Activated CD4-positive, alpha-beta T cell treated with anti-CD3 and anti-CD28 coated beads, Interleukin-10, Interleukin-2, amounts not matched to agents 100 ng/mL and 50 ng/mL, durations not matched to agents 16 hours and 8 hours (primary cell): ENCODE data around the gene TMOD4.
"Not testable (repeated sequence)": the region's sequence is repeated elsewhere in the genome, so short reads cannot be mapped to it uniquely, and the experiment has no call there.

Experiments used
- DNase-seq: peaks from one replicate; pipeline ENCODE4 v3.0.0-alpha.2; 2020

The TMOD4 gene

GRCh38 chr1:151175863-151176262 lies at the start of gene TMOD4:
Gene TMOD4, minus strand, starts transcription at chr1:151175981. Its CDS starts 1,106 bp downstream, at chr1:151174875.
- DNase-seq: no peak

DNA sequence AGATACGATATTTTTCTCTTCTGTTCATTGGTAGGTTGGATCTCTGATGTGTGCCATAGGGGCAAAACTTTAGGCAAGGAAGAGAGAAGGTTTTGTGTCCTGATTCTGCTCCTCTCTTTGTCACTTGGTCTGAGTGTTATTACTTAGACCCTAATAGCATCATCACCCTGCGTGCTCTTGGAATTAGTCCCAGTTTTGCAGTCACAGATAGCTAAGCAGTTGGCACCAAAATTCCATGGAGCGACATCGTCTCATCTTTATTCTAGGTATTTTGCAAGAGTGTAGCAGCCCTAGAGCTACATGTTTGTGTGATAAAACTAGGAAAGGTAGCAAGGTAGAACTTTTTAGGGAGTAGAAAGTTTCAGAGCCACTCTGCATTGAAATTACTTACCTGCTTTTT lies 46.3 kb upstream of the TMOD4 start:
- no peak for DNase-seq

DNA sequence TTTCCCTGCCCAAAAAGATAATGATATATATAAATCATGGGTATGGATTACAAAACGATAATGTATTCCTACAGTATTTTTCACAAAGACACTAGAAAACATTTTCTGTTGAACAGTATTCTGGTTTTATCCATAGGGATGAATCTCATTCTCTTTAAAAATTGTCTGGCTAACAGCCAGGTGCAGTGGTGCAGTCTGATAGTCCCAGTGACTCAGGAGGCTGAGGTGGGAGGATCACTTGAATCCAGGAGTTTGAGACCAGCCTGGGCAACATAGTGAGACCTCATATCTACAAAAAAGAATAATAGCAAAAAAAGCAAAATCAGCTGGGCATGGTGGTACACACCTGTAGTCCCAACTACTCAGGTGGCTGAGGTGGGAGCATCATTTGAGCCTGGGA lies 45.8 kb upstream of the TMOD4 start:
- DNase-seq: no peak

DNA sequence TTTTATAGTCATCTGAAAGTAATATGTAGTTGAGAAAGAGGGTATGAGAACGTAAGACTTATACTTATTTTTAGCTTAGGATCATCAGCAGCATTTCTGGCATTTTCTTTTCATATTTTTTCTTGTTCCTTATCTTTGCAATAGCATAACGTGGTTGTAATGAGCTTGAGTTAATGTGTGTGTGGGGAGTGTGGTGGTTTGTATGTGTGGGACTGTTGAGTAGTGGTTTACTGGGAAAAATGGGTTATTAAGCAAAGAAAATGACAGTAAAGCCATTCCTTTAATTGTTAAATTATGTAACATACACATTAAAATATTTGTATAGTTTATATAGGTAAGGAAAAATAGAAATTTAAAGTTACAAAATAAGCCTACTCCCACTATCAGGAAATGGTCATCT lies 37.8 kb upstream of the TMOD4 start:
- no peak for DNase-seq

- peak; percentile 35 for DNase-seq
Observed at GRCh38 chr1:151211972-151212705, 36.4 kb upstream of the TMOD4 start.

DNA sequence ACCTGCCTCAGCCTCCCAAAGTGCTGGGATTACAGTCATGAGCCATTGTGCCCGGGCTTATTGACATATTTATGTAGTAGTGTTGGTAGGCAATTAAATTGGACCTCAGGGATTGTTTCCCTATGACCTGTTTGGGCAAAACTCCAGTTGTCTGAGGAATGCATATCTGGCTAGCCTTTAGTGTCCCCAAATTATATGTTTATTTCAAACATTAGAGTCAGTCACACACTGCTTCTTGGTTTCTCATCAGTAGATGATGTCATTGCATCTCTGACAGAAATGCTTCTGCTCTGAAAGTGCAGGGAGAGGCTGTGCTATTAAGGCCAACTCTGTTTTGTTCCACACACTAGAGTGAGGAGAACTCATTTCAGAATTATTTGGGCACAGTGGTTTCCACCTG lies 35.0 kb upstream of the TMOD4 start:
- DNase-seq: no peak

- DNase-seq: not testable (repeated sequence)
Observed at GRCh38 chr1:151205381-151205965, 29.7 kb upstream of the TMOD4 start.

GRCh38 chr1:151199873-151200581 lies 24.2 kb upstream of the TMOD4 start:
- peak; percentile 40 for DNase-seq

DNA sequence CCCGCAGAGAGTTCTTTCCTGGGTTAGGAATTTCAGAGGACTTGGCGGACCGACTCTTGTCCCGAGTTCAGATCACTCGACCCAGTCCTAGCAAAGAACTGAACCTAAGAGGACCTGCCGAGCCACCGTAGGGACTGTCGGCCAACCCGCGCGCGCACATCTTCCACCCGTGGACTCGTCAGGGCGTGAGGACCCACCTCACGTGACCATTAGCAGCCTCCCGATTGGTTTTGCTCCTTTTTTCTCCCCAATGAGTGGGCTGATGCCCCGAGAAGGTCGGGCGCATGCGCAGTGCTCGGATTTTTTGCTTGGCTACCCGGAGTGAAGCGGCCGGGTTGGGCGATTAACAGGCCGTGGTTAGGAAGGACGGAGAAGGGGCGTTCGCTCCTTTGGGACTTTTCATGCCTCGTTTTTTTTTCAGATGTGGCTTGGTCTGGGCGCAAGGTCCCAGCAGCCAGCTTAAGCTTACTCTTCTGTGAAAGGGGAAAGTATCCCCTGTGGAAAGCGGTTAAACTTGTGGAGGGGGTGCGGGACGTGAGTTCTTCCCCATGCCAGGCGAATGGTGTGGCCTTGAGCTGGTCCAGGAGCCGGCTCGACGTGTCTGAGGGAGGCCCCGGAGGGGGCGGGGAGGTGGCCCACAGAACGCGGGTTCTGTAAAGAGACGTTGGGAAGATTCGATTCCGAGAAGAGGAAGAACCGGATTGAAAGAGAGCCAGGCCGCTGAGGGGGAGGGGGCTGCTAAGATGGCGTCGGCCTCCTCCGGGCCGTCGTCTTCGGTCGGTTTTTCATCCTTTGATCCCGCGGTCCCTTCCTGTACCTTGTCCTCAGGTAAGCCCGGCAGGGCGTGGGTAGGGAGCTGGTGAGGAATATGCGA lies 22.7 kb upstream of the TMOD4 start, which contains the start of gene PIP5K1A:
TSS of gene PIP5K1A (plus strand) at position 299 of the 874 bp plus-strand sequence. CDS start at position 744, 445 bp downstream.
- DNase-seq: peak; percentile 99

DNA sequence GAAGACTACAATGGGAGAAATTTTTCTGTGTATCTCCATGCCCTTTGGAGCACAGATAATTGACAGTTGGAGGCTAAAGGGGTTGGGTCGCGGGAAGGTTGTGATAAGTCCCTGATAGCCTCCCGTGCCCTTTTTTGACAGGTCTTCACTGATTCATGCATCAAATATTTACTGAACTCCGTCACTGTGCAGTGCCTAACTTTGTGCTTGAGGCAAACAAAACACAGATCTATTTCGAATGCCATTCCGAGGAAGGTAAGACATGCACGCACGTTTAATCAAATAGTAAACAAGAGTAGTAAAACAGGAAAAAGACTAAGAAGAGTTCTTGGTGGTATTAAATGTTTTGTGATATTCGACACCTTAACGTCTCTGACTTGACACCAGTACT lies 22.1 kb upstream of the TMOD4 start:
- no peak for DNase-seq

GRCh38 chr1:151196292-151196800 lies 20.6 kb upstream of the TMOD4 start:
- DNase-seq: peak; percentile 77

DNA sequence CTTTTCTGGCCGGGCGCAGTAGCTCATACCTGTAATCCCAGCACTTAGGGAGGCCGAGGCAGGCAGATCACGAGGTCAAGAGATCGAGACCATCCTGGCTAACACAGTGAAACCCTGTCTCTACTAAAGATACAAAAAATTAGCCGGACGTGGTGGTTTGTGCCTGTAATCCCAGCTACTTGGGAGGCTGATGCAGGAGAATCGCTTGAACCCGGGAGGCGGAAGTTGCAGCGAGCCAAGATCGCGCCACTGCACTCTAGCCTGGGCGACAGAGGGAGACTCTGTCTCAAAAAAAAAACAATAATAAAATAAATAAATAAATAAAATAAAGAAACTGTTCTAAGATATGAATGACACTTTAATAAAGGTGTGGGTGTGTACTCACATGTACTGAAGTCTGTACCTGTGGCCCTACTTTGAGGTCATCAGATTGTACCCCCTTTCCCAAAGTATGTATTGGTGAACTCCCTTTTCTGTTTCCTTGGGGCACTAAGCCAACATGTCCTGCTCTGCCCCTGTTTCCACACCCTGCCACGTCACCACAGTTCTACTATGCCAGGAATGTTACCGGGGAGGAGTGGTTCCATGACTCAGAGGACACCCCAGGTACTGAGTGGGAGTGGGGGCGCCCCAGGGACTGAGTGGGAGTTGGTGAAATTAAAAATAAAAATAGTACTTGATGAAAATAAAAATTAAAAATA lies 19.3 kb upstream of the TMOD4 start:
- not testable (repeated sequence) for DNase-seq

GRCh38 chr1:151193856-151194255 lies 18.1 kb upstream of the TMOD4 start:
- DNase-seq: no peak

DNA sequence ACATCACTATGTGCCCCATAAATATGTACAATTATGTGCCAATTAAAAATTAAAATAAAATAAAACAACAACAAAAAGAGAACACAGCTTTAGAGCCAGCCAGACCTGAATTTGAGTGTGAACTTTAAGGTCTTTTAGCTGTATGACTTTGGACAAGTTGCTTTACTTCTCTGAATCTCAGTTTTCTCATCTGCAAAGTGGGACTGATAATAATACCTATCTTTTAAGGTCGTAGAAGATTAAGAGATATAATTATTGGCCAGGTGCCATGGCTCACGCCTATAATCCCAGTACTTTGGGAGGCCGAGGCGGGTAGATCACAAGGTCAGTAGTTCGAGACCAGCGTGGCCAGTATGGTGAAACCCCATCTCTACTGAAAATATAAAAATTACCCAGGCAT lies 17.5 kb upstream of the TMOD4 start:
- no peak for DNase-seq

- DNase-seq: no peak
Observed at GRCh38 chr1:151192047-151192446, 16.3 kb upstream of the TMOD4 start.

DNA sequence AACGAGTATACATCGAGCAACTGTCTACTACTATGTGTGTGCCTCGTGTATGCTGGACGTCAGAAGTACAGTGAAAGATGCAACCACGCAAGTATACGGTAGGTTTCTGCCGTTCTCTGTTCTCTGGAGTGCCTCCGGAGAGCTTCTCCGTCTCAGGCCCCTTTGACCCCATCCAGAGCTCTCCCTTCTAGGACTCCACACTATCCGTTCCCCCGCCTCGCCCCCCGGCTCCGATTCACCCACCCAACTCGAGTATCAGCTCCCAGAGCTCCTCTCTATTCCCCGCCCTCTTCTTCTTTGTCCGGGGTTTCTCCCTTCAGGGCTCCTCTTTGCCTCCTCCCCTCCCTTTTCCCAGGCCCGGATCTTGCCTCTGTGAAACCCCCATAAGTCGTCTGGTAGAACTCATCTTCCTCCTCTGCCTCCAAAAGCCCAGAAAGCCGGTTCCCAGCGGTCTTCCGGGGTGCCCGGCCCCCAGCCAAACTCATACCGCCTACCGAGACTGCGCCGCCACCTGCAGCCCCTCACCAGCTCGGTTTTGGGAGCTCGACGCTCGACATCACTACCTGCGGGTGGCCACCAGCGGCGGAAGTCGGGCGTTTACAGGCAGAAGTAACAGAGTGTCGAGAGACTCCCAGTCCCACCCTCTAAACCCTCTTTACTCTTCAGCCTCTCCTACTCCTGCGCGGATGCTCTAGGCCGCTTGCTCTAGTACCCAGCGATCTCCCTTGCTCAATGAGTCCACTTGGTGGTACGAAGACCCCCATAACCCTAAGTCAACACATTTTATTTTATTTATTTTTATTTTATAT lies 14.1 kb upstream of the TMOD4 start, which contains the start of gene VPS72:
TSS of gene VPS72 (minus strand) at position 561 of the 809 bp plus-strand sequence. CDS start at position 485, 76 bp downstream.
- DNase-seq: peak; percentile 93

DNA sequence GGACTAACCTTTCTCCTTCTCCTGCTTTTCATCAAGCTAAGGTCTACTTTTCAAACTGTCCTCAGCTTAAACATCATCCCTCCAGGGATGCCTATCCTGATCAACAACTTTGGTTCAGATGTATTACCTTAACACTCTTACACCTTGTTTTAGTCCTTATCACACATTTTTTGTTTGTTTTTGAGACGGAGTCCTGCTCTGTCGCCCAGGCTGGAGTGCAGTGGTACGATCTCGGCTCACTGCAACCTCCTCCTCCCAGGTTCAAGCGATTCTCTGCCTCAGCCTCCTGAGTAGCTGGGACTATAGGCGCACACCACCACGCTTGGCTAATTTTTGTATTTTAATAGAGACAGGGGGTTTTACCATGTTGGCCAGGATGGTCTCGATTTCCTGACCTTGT lies 12.9 kb upstream of the TMOD4 start:
- DNase-seq: not testable (repeated sequence)

DNA sequence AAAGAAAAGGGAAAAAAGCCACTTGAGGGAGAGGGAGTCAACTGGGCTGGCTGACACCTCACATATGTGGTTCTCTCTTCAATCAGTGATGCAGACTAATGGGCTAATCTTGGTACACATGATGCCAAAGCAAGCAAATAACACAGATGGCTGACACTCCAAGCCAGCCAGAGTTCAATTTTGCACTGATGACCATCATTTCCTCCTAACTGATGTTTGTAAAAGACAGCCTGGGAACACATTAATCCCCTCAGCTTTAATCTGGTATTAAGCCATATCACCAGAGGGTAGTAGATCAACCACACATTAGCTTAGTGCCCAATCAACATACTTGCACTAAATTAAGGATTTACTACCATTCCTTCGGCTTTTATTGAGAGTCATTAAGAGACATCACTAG lies 11.4 kb upstream of the TMOD4 start:
- no peak for DNase-seq

DNA sequence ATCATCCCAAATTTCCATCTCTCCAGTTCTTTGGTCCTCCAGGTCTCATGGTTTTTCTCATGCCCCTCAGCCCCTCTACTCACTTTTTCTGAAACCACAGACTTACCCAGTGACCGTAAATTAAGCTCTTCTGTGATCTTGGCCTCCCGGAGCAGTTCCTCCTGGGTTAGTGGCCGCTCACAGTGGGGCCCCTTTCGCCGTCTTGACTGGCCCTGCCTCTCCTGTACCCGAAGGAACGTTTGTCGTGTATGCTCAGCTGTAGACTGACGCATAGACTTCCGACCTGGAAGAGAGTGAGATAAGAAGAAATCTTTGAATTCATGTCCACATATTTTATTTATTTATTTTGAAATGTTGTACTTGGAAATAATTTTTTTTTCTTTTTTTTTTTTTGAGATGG lies 8.4 kb upstream of the TMOD4 start:
- DNase-seq: no peak

DNA sequence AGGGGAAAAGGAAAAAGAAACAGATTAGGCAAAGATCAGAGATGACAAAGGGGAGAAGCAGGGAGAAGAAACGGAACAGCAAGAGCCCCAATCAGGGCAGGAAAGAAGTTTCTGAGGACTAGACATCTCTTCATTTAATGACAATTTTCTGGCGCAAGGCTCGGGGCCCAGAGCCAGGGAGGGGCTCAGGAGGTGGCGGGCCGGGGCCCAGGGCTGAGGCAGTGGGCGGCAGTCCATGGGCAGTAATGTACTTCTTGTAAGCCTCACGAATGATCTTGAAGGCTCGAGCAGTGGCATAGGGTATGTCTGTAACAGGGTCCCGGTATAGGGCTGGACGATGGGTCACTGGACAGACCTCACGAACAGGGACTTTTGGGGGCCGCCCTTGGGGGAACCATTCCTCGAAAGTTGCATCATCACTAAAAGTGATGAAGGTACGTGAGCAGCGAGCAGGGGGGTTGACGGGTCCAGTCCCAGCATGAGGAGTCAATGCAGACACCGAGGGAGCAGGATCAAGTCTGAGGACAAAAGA lies 799 bp upstream of the TMOD4 start:
- no peak for DNase-seq
